HepG2 (cell line): Measurements from ENCODE around the gene CARMIL3. TPM values are rescaled to one million over a fixed set of nuclear protein-coding genes. Genes with fewer than 3 reads are reported as not detected.

Source experiments
- CCDC6 ChIP-seq: sonication (generic); formaldehyde crosslinking; IDR thresholded peaks from 2 replicates; pipeline ENCODE4 v1.8.1; 2022; ENCODE audit warnings: mild to moderate bottlenecking, missing genetic modification reagents, moderate library complexity
- DMAP1 ChIP-seq: IDR thresholded peaks from 2 replicates; pipeline ENCODE4 v1.6.1; 2016
- HES4 ChIP-seq: sonication (generic); formaldehyde crosslinking; IDR thresholded peaks from 2 replicates; pipeline ENCODE4 v1.9.0; 2021; ENCODE audit warnings: mild to moderate bottlenecking, missing genetic modification reagents, borderline replicate concordance
- JUN ChIP-seq: sonication (generic); formaldehyde crosslinking; IDR thresholded peaks from 2 replicates; pipeline ENCODE4 v1.4.0; 2020; ENCODE audit warnings: mild to moderate bottlenecking, missing genetic modification reagents
- JUND ChIP-seq: sonication (generic); formaldehyde crosslinking; IDR thresholded peaks from 2 replicates; pipeline ENCODE4 v1.8.0; 2022; ENCODE audit warnings: mild to moderate bottlenecking, missing genetic modification reagents
- NCOA1 ChIP-seq: sonication (generic); formaldehyde crosslinking; IDR thresholded peaks from 2 replicates; pipeline ENCODE4 v1.9.0; 2021; ENCODE audit warnings: missing genetic modification reagents
- NR2F6 ChIP-seq, 2 experiments: IDR thresholded peaks; 2 replicates each; pipeline ENCODE4 v1.6.1; 2016; ENCODE audit warnings: antibody characterized with exemption in 1 of 2, mild to moderate bottlenecking in 1 of 2
- PCBP2 ChIP-seq: fragments of 200-400 bp; formaldehyde crosslinking; optimal IDR thresholded peaks from 2 replicates; pipeline ENCODE3; 2018; ENCODE audit warnings: low read length, low read depth; ENCODE audit not compliant: poor library complexity, severe bottlenecking
- POGZ ChIP-seq: sonication (generic); formaldehyde crosslinking; IDR thresholded peaks from 2 replicates; pipeline ENCODE4 v1.4.0; 2020; ENCODE audit warnings: mild to moderate bottlenecking, missing genetic modification reagents
- TCF7 ChIP-seq: sonication (generic); IDR thresholded peaks from 2 replicates; pipeline ENCODE4 v1.6.1; 2016; ENCODE audit warnings: antibody characterized with exemption, low read depth
- TSC22D2 ChIP-seq: sonication (generic); formaldehyde crosslinking; IDR thresholded peaks from 2 replicates; pipeline ENCODE4 v1.5.1; 2020; ENCODE audit warnings: missing genetic modification reagents, mild to moderate bottlenecking, borderline replicate concordance
- ZNF124 ChIP-seq: sonication (generic); formaldehyde crosslinking; IDR thresholded peaks from 2 replicates; pipeline ENCODE4 v1.4.0; 2020; ENCODE audit warnings: missing genetic modification reagents
- ZNF253 ChIP-seq: sonication (generic); formaldehyde crosslinking; IDR thresholded peaks from 2 replicates; pipeline ENCODE4 v1.8.0; 2022; ENCODE audit warnings: mild to moderate bottlenecking, missing genetic modification reagents, borderline replicate concordance
- ZNF660 ChIP-seq: sonication (generic); formaldehyde crosslinking; IDR thresholded peaks from 2 replicates; pipeline ENCODE4 v1.5.1; 2020; ENCODE audit warnings: mild to moderate bottlenecking, low read depth, missing genetic modification reagents, borderline replicate concordance
- ZNF766 ChIP-seq: sonication (generic); formaldehyde crosslinking; IDR thresholded peaks from 2 replicates; pipeline ENCODE4 v1.5.0; 2020; ENCODE audit warnings: missing genetic modification reagents, borderline replicate concordance
- ZSCAN9 ChIP-seq: IDR thresholded peaks from 2 replicates; pipeline ENCODE4 v1.6.1; 2016; ENCODE audit warnings: borderline replicate concordance
- polyA plus RNA-seq, 8 experiments: library from polyadenylated mRNA; depleted of rRNA in 3 of 8; stranded (reverse) in 7 of 8; unstranded in 1 of 8; fragments of >200 nt; fragmentation: Illumina TruSeq in 4 of 8; extraction: Trizol in 4 of 8; gene quantifications; 2 replicates each; pipeline versions ENCODE4 v1.2.1 to v1.2.3, GENCODE V29; 2011 to 2016; ENCODE audit warnings: low read depth in 4 of 8, missing spikeins in 1 of 8, mixed read lengths in 1 of 8; ENCODE audit not compliant: insufficient read depth in 1 of 8
- total RNA-seq, 5 experiments: library from RNA; depleted of rRNA; stranded (reverse); fragments of >200 nt; fragmentation: Illumina TruSeq; extraction: Trizol; gene quantifications; 2 replicates each; pipeline ENCODE4 v1.2.3, GENCODE V29; 2016; ENCODE audit warnings: low read depth in 1 of 5
- TF ChIP-seq, protein P1 (sequence below): sonication (generic); formaldehyde crosslinking; IDR thresholded peaks from 2 replicates; pipeline ENCODE4 v1.4.0; 2020; ENCODE audit warnings: mild to moderate bottlenecking, missing genetic modification reagents
- TF ChIP-seq, protein P2 (sequence below): sonication (generic); formaldehyde crosslinking; IDR thresholded peaks from 2 replicates; pipeline ENCODE4 v1.4.0; 2020; ENCODE audit warnings: mild to moderate bottlenecking, low read depth, missing genetic modification reagents
- TF ChIP-seq, protein P3 (sequence below): sonication (generic); formaldehyde crosslinking; IDR thresholded peaks from 2 replicates; pipeline ENCODE4 v1.5.0; 2020; ENCODE audit warnings: missing genetic modification reagents, mild to moderate bottlenecking, borderline replicate concordance
- TF ChIP-seq, protein P4 (sequence below), 2 experiments: IDR thresholded peaks; 2 replicates each; pipeline ENCODE4 v1.6.1; 2011 to 2012; ENCODE audit warnings: low read length in 2 of 2, borderline replicate concordance in 1 of 2, low read depth in 1 of 2, mild to moderate bottlenecking in 1 of 2, moderate library complexity in 1 of 2

CARMIL3 gene
- total and polyA plus RNA-seq, 2 of the 13 experiments (the other 11 are each of a cell fraction or from before 2014, with no cell fraction given): 0.27 to 0.55 TPM

DNA sequence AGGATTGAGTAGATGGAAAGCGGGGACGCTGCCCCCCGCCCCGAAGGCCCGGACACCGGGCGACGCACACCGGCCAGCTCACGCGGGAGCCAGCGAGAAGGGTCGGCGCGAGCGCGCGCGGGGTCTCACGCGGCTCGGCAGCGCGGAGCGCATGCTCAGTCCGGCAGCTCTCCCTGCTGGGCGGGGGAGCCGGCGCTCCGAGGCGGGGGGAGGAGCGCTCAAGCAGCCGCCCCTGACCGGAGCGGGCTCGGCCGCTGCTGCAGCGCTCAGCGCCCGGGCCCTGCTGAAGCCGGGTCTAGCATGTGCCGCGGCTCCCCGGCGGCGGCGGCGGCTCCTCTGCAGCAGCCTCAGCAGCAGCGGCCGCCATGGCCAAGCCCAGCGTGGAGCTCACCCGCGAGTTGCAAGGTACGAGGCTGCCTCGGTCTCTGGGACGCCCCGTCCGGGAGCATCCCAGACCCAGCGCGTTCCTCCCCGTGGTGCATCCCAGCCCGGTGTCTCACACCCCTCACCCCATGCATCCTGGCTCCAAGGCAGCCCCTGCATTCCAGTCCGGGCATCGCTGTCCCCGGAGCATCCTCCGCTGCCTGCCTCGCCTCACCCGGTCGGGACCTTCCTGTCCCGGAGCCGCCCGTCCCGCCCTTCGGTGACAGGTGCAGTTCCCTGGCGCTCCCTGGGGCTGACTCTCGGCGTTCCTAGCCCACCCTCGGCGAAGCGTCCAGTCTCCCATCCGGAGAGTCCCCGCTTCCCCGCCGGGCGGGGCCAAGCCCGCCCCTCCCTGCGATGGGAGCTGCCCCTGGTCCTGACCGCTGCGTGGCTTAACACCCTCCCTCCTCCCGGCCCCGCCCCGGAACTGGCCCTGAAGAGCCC lies at the start of gene CARMIL3 (continued):
- TF ChIP-seq, protein P1, sequence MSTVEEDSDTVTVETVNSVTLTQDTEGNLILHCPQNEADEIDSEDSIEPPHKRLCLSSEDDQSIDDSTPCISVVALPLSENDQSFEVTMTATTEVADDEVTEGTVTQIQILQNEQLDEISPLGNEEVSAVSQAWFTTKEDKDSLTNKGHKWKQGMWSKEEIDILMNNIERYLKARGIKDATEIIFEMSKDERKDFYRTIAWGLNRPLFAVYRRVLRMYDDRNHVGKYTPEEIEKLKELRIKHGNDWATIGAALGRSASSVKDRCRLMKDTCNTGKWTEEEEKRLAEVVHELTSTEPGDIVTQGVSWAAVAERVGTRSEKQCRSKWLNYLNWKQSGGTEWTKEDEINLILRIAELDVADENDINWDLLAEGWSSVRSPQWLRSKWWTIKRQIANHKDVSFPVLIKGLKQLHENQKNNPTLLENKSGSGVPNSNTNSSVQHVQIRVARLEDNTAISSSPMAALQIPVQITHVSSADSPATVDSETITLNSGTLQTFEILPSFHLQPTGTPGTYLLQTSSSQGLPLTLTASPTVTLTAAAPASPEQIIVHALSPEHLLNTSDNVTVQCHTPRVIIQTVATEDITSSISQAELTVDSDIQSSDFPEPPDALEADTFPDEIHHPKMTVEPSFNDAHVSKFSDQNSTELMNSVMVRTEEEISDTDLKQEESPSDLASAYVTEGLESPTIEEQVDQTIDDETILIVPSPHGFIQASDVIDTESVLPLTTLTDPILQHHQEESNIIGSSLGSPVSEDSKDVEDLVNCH (CRISPR knock-in tag): no peak
- TF ChIP-seq TCF7 (no peak), NR2F6 (IDR thresholded peaks at IDR 0.05) (no peak), NR2F6 (CRISPR knock-in tag; IDR thresholded peaks at IDR 0.05) (peak; percentile 5; the same call in 1 of the 2 replicates), PCBP2 (no peak), NCOA1 (no peak; the same call in 1 of the 2 replicates), JUN (CRISPR knock-in tag) (peak; percentile 69; the same call in 1 of the 2 replicates), ZNF766 (CRISPR knock-in tag) (peak; percentile 64; the same call in 1 of the 2 replicates), ZNF253 (CRISPR knock-in tag) (peak; percentile 87), TSC22D2 (CRISPR knock-in tag) (peak; percentile 95), DMAP1 (CRISPR knock-in tag) (peak; percentile 45), HES4 (CRISPR knock-in tag) (peak; percentile 83), JUND (CRISPR knock-in tag) (no peak), ZNF660 (0 out of 2 replicates have a peak, but pooled peaks have one; percentile 59), POGZ (CRISPR knock-in tag) (peak; percentile 21), CCDC6 (CRISPR knock-in tag) (no peak), ZSCAN9 (CRISPR knock-in tag) (peak; percentile 84), ZNF124 (CRISPR knock-in tag) (peak; percentile 54)
- TF ChIP-seq, protein P2, sequence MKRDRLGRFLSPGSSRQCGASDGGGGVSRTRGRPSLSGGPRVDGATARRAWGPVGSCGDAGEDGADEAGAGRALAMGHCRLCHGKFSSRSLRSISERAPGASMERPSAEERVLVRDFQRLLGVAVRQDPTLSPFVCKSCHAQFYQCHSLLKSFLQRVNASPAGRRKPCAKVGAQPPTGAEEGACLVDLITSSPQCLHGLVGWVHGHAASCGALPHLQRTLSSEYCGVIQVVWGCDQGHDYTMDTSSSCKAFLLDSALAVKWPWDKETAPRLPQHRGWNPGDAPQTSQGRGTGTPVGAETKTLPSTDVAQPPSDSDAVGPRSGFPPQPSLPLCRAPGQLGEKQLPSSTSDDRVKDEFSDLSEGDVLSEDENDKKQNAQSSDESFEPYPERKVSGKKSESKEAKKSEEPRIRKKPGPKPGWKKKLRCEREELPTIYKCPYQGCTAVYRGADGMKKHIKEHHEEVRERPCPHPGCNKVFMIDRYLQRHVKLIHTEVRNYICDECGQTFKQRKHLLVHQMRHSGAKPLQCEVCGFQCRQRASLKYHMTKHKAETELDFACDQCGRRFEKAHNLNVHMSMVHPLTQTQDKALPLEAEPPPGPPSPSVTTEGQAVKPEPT (CRISPR knock-in tag): 0 out of 2 replicates have a peak, but pooled peaks have one; percentile 20
- TF ChIP-seq, protein P3, sequence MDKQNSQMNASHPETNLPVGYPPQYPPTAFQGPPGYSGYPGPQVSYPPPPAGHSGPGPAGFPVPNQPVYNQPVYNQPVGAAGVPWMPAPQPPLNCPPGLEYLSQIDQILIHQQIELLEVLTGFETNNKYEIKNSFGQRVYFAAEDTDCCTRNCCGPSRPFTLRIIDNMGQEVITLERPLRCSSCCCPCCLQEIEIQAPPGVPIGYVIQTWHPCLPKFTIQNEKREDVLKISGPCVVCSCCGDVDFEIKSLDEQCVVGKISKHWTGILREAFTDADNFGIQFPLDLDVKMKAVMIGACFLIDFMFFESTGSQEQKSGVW: no peak
- TF ChIP-seq, protein P4, sequence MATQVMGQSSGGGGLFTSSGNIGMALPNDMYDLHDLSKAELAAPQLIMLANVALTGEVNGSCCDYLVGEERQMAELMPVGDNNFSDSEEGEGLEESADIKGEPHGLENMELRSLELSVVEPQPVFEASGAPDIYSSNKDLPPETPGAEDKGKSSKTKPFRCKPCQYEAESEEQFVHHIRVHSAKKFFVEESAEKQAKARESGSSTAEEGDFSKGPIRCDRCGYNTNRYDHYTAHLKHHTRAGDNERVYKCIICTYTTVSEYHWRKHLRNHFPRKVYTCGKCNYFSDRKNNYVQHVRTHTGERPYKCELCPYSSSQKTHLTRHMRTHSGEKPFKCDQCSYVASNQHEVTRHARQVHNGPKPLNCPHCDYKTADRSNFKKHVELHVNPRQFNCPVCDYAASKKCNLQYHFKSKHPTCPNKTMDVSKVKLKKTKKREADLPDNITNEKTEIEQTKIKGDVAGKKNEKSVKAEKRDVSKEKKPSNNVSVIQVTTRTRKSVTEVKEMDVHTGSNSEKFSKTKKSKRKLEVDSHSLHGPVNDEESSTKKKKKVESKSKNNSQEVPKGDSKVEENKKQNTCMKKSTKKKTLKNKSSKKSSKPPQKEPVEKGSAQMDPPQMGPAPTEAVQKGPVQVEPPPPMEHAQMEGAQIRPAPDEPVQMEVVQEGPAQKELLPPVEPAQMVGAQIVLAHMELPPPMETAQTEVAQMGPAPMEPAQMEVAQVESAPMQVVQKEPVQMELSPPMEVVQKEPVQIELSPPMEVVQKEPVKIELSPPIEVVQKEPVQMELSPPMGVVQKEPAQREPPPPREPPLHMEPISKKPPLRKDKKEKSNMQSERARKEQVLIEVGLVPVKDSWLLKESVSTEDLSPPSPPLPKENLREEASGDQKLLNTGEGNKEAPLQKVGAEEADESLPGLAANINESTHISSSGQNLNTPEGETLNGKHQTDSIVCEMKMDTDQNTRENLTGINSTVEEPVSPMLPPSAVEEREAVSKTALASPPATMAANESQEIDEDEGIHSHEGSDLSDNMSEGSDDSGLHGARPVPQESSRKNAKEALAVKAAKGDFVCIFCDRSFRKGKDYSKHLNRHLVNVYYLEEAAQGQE (IDR thresholded peaks at IDR 0.05; ENCODE audit: borderline replicate concordance in 1 of 2, low read depth in 1 of 2, low read length in 2 of 2): peak in 1 of 2 experiments; percentile 98; a peak in 2 of 4 replicates
